Nasal cavity respiratory epithelium epithelial cell of viscerocranial mucosa (primary cell): ENCODE measurements around the gene SMG5. TPM values are rescaled to one million over a fixed set of nuclear protein-coding genes. Genes with fewer than 3 reads are reported as not detected.

Source experiments
- total RNA-seq: library from RNA; depleted of rRNA; stranded (reverse); fragments of >200 nt; gene quantifications from 2 replicates; pipeline ENCODE4 v1.2.3, GENCODE V29; 2014

Gene SMG5, protein sequence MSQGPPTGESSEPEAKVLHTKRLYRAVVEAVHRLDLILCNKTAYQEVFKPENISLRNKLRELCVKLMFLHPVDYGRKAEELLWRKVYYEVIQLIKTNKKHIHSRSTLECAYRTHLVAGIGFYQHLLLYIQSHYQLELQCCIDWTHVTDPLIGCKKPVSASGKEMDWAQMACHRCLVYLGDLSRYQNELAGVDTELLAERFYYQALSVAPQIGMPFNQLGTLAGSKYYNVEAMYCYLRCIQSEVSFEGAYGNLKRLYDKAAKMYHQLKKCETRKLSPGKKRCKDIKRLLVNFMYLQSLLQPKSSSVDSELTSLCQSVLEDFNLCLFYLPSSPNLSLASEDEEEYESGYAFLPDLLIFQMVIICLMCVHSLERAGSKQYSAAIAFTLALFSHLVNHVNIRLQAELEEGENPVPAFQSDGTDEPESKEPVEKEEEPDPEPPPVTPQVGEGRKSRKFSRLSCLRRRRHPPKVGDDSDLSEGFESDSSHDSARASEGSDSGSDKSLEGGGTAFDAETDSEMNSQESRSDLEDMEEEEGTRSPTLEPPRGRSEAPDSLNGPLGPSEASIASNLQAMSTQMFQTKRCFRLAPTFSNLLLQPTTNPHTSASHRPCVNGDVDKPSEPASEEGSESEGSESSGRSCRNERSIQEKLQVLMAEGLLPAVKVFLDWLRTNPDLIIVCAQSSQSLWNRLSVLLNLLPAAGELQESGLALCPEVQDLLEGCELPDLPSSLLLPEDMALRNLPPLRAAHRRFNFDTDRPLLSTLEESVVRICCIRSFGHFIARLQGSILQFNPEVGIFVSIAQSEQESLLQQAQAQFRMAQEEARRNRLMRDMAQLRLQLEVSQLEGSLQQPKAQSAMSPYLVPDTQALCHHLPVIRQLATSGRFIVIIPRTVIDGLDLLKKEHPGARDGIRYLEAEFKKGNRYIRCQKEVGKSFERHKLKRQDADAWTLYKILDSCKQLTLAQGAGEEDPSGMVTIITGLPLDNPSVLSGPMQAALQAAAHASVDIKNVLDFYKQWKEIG
- total RNA-seq = 47.8 and 91.1 TPM in 2 replicates

DNA sequence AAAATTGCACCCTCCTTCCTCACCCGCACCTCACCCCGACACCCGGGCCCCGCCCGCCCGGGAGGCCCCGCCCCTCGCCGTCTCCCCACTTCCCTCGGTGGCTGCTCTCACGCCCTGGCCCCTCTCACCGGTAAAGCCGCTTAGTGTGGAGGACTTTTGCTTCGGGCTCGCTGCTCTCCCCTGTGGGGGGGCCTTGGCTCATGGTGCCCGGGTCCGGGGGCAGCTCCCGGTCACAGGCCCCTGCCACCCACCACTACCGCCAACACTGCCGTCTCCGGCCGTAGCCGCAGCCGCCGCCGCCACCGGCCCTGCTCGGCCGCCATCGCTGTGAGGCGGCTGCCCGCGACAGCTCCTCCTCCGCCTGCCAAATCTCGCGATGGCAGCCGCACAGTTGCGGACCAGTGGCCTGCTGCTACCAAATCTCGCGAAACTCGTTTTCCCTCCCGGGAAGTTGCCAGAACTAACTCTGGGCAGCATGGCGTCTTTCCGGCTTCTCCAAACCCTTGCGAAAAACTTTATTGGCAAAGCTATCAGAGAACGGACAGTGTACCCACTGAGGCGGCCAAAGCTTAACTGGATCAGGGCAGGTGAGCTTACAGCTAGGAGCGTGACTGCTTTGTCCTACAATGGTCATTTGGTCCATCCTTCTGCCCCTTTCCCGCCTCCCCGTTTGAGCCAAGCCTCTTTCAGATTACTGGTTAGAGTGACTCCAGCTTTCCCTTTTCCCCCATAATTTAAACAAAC lies at the start of gene SMG5:
SMG5 (minus strand) TSS at position 347 of the 744 bp plus-strand sequence; CDS start at position 202, 145 bp downstream.

DNA sequence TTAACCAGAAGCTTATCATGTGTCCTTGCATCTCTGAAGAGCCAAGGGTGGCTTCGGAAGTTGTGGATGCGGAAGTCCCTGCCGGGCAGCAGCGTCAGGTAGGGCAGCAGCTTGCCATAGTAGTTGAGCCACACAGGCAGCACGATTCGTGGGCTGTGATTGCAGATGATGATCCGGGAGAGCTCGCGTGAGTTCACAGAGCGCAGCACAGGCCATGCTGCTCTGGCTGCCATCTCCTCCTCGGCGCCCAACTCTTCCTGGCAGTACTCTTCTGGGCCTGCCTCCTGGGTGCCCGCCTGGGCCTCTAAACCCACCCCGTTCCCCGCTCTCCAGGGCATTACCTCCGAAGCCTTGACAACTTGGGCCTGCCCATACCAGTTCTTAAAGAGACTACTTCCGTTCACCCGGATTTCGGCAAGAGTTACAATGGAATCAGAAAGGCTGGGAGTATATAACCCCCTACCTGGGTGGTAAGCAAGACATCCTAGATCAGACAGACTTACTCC lies 16.3 kb upstream of the SMG5 start, which contains the start of gene VHLL:
VHLL (minus strand) TSS at position 456 of the 506 bp plus-strand sequence; CDS start at position 338, 118 bp downstream.

DNA sequence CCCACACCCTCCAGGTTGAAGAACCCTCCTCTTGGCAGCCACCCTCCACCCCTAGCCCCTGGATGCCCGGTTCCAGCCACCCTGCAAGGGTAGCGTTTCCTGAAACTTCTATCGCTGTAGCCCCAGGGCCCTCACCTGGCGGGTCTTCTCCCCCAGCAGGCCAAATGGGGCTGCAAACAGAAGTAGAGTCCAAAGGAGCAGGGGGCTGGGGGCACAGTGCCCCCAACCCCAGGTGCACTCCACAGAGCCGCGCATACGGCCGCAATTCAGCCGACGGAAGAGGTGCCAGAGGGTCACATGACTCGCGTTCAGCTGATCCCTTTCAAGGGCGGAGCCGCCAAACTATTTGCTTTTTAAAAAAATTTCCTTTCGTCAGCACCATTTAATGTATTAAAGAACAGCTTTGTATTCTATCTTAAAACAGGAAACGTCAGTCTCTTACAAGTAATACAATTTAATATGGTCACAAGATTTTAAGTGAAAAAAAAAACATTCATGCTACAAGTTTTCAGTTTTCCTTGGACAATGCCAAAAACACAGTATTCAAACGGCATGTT lies 12.8 kb upstream of the SMG5 start, which contains the start of gene GLMP:
GLMP (minus strand) TSS at position 289 of the 557 bp plus-strand sequence; CDS start at position 255, 34 bp downstream.

DNA sequence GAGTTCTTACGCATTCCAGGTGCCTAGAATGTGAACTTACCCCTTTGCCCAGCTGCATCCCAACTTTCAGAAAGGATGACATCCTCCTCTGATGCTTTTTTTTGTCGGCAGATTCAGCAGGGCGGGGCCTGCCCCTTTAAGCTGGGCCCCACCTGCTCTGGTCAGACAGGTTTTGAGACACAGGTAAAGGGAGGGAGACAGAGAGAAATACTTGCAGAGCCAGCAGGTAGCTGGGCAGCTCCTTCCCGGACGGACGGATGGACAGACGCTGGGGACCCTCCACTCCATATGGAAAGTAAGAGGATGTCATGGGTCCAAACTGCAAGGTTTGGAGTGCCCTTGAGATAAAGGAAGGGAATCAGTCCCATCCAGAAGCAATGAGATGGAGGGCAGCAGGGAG lies 1.5 kb upstream of the SMG5 start, which contains the start of gene TMEM79:
TMEM79 (plus strand) TSS at position 214 of the 400 bp plus-strand sequence. CDS start 902 bp downstream, outside the sequence.

DNA sequence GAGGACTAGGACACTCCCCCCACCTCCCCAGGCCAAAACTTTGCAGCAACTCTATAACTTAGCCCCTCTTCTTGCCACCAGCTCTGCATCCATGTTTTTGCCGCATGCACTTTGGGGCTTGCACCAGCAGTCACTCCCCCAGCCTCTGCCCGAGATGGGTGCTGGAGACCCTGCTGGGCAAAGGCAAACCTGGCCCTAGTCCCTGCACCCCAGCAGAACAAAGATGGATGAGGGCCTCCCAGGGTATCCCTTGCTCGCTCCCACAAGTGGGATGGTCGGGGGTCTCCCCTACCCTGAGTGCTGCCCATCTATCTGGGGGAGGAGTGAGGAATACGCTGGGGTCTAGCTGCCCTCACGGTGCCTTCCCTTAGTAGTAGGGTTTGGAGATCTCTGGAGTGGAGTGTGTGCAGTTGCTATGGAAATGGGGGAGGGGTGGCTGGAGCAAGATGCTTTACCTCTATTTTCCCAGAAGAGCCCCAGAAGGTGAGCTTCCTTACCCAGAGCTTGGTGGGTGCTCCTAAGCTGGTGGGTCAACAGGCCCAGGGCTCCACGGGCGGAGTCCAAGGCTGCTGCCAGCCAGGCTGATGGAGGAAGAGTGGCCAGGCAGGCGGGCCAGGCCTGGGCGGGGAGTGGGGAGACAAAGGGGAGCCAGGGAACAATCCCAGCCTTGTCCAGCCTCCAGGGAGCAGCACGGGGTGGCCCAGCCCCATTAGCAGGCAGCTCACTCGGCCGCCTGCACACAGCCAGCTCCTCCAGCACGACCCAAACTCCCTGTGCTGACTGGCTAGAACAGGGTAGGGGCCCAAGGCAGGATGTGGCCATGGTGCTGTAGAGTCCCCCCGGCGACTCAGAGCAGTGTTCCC lies 34.9 kb downstream of the SMG5 start, which contains the start of gene PAQR6:
PAQR6 (minus strand) TSS at position 597 of the 863 bp plus-strand sequence. CDS start 1,325 bp downstream, outside the sequence.

DNA sequence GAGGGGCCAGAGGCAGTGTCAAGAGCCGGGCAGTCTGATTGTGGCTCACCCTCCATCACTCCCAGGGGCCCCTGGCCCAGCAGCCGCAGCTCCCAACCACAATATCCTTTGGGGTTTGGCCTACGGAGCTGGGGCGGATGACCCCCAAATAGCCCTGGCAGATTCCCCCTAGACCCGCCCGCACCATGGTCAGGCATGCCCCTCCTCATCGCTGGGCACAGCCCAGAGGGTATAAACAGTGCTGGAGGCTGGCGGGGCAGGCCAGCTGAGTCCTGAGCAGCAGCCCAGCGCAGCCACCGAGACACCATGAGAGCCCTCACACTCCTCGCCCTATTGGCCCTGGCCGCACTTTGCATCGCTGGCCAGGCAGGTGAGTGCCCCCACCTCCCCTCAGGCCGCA lies 40.7 kb downstream of the SMG5 start, which contains the start of gene BGLAP:
BGLAP (plus strand) TSS at position 259 of the 400 bp plus-strand sequence; CDS start at position 307, 48 bp downstream.

DNA sequence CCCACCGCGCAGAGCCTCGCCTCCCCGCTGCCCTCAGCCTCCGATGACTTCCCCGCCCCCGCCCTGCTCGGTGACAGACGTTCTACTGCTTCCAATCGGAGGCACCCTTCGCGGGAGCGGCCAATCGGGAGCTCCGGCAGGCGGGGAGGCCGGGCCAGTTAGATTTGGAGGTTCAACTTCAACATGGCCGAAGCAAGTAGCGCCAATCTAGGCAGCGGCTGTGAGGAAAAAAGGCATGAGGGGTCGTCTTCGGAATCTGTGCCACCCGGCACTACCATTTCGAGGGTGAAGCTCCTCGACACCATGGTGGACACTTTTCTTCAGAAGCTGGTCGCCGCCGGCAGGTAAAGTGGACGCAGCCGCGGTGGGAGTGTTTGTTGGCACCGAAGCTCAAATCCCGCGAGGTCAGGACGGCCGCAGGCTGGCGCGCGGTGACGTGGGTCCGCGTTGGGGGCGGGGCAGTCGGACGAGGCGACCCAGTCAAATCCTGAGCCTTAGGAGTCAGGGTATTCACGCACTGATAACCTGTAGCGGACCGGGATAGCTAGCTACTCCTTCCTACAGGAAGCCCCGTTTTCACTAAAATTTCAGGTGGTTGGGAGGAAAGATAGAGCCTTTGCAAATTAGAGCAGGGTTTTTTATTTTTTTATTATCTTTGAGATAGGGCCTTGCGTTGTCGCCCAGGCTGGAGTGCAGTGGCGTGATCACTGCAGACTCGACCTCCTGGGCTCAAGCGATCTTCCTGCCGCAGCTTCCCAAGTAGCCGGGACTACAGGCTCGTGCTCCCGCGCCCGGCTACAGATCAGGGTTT lies 69.6 kb downstream of the SMG5 start, which contains the start of gene PMF1:
PMF1 (plus strand) TSS at position 175 of the 811 bp plus-strand sequence; CDS start at position 184, 9 bp downstream.

Other genes with a start within 250 kb of the SMG5 start
- gene UBQLN4, start 229.0 kb downstream of the SMG5 start, total RNA-seq = 18.5 and 26.7 TPM in 2 replicates
- gene LAMTOR2, start 228.0 kb downstream of the SMG5 start, total RNA-seq = 60.7 and 67.3 TPM in 2 replicates
- gene RAB25, start 221.7 kb downstream of the SMG5 start, total RNA-seq = 46.8 and 48.7 TPM in 2 replicates
- gene MEX3A, start 200.4 kb downstream of the SMG5 start, total RNA-seq = 1.7 and 6.0 TPM in 2 replicates
- gene LMNA, start 168.1 kb downstream of the SMG5 start, total RNA-seq = 455 and 618 TPM in 2 replicates
- gene SEMA4A, start 129.2 kb downstream of the SMG5 start, total RNA-seq = 3.8 and 11.9 TPM in 2 replicates
- gene SLC25A44, start 88.7 kb downstream of the SMG5 start, total RNA-seq = 9.2 and 14.5 TPM in 2 replicates
- gene PMF1, start 69.8 kb downstream of the SMG5 start, total RNA-seq = 21.2 and 44.4 TPM in 2 replicates
- gene BGLAP, start 40.6 kb downstream of the SMG5 start, total RNA-seq = under 0.01 and 0.07 TPM in 2 replicates
- 0.34 and 1.1 TPM in 2 replicates for gene PAQR6, start 34.8 kb downstream of the SMG5 start, total RNA-seq
- gene TMEM79, start 1.5 kb upstream of the SMG5 start, total RNA-seq = 9.2 and 16.1 TPM in 2 replicates
- gene GLMP, start 12.9 kb upstream of the SMG5 start, total RNA-seq = 27.0 and 28.6 TPM in 2 replicates
- 0.57 TPM in 1 of 2 replicates, not detected in the other for gene VHLL, start 16.5 kb upstream of the SMG5 start, total RNA-seq
- gene CCT3, start 55.5 kb upstream of the SMG5 start, total RNA-seq = 352 and 394 TPM in 2 replicates
- 0.34 and 0.36 TPM in 2 replicates for gene TSACC, start 55.7 kb upstream of the SMG5 start, total RNA-seq
- gene RHBG, start 86.4 kb upstream of the SMG5 start, total RNA-seq = under 0.01 TPM in 1 of 2 replicates, not detected in the other
- 4.8 and 10.3 TPM in 2 replicates for gene MEF2D, start 217.9 kb upstream of the SMG5 start, total RNA-seq